H1 (cell line): Measurements from ENCODE around the gene CLDN16. TPM values are rescaled to one million over a fixed set of nuclear protein-coding genes. Genes with fewer than 3 reads are reported as not detected.

Experiments used
- GTF2F1 ChIP-seq: IDR thresholded peaks from 2 replicates; pipeline ENCODE4 v1.6.1; 2012; ENCODE audit warnings: low read depth, low read length, improper control_type of control experiment, borderline replicate concordance
- MAFK ChIP-seq: IDR thresholded peaks from 2 replicates; pipeline ENCODE4 v1.6.1; 2012; ENCODE audit warnings: low read depth, mild to moderate bottlenecking, improper control_type of control experiment, low read length
- polyA plus RNA-seq, 7 experiments: library from polyadenylated mRNA; depleted of rRNA in 3 of 7; stranded (reverse) in 5 of 7; unstranded in 2 of 7; fragments of >200 nt in 5 of 7; fragments of 200-250 nt in 2 of 7; gene quantifications; 1 replicate in 5 of 7; 2 replicates in 1 of 7; 4 replicates in 1 of 7; pipeline versions ENCODE4 v1.2.1 to v1.2.3, GENCODE V29; 2011 to 2013; ENCODE audit warnings: missing spikeins in 2 of 7, mixed read lengths in 2 of 7
- total RNA-seq: library from RNA; stranded (reverse); fragmentation: NEBNext Ultra II Directional; extraction: Animal tissue kit (Norgen Biotek cat#: 25700); gene quantifications from 2 replicates; pipeline ENCODE4 v1.2.1, GENCODE V29; 2021

Gene CLDN16
- total and polyA plus RNA-seq, 2 of the 8 experiments (the other 6 are each of a cell fraction or from before 2014, with no cell fraction given): not detected

DNA sequence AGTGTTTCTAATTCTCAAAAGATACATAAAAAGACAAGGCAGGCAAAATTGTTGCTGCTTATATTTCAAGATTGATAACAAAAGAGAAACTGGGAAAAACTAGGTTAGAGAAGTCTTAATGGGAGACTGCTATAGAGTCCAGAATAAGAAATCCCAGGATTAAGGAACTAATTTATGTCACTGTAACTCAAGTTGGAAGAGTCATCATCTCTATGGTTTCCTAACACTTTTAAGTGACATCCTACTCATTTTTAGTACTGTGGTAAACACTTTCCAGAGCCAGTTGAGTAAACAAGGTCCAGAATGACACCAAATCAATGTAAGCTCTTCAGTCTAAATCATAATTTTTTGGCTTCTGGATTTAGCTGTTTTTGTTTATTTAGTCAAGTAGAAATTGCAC lies 8.0 kb downstream of the CLDN16 start (continued):
- TF ChIP-seq GTF2F1 (no peak), MAFK (no peak)
